K562 (cell line): ENCODE measurements around the gene PRPSAP1. TPM values are rescaled to one million over a fixed set of nuclear protein-coding genes. Genes with fewer than 3 reads are reported as not detected.

Experiments used
- BCL6 ChIP-seq: fragments of 250-450 bp; sonication (Bioruptor Pico); IDR thresholded peaks from 2 replicates; pipeline ENCODE4 v1.4.0; 2020
- BHLHE40 ChIP-seq: IDR thresholded peaks from 2 replicates; pipeline ENCODE4 v1.6.1; 2011; ENCODE audit warnings: low read length, improper control_type of control experiment
- CBX1 ChIP-seq: sonication (generic); IDR thresholded peaks from 2 replicates; pipeline ENCODE4 v1.6.1; 2016; ENCODE audit warnings: antibody characterized with exemption, low read depth, mild to moderate bottlenecking
- DMBX1 ChIP-seq: fragments of 250-450 bp; sonication (Bioruptor Pico); IDR thresholded peaks from 2 replicates; pipeline ENCODE4 v1.8.0; 2022; ENCODE audit warnings: inconsistent platforms, mild to moderate bottlenecking, moderate library complexity, borderline replicate concordance
- GABPB1 ChIP-seq: sonication (generic); formaldehyde crosslinking; IDR thresholded peaks from 2 replicates; pipeline ENCODE4 v1.8.0; 2022; ENCODE audit warnings: mild to moderate bottlenecking, missing genetic modification reagents
- GATAD2A ChIP-seq: fragments of 450-650 bp; IDR thresholded peaks from 2 replicates; pipeline ENCODE4 v1.6.1; 2017
- HDAC1 ChIP-seq, 2 experiments: fragments of 450-650 bp; IDR thresholded peaks; 2 replicates each; pipeline ENCODE4 v1.6.1; 2016 to 2017; ENCODE audit warnings: inconsistent platforms in 1 of 2, mild to moderate bottlenecking in 1 of 2, moderate library complexity in 1 of 2
- HSF4 ChIP-seq: fragments of 250-450 bp; sonication (Bioruptor Pico); IDR thresholded peaks from 2 replicates; pipeline ENCODE4 v2.1.2; 2022; ENCODE audit warnings: mild to moderate bottlenecking, moderate library complexity, borderline replicate concordance
- KDM1A ChIP-seq, 2 experiments: fragments of 450-650 bp; IDR thresholded peaks; 2 replicates each; pipeline ENCODE4 v1.6.1; 2016; ENCODE audit warnings: mild to moderate bottlenecking in 2 of 2
- MAFG ChIP-seq: fragments of 450-650 bp; conservative IDR thresholded peaks from 2 replicates; pipeline ENCODE4 v1.6.1; 2016; ENCODE audit warnings: missing genetic modification characterization, missing compliant biosample characterization
- MCM2 ChIP-seq: fragments of 450-650 bp; IDR thresholded peaks from 2 replicates; pipeline ENCODE4 v1.6.1; 2017; ENCODE audit warnings: low read depth, mild to moderate bottlenecking
- NCOA2 ChIP-seq, 2 experiments: fragments of 450-650 bp; IDR thresholded peaks; 2 replicates each; pipeline ENCODE4 v1.6.1; 2018; ENCODE audit warnings: mild to moderate bottlenecking in 2 of 2, moderate library complexity in 1 of 2; ENCODE audit not compliant: partially characterized antibody in 2 of 2
- NFE2L1 ChIP-seq: fragments of 450-650 bp; IDR thresholded peaks from 2 replicates; pipeline ENCODE4 v1.6.1; 2016; ENCODE audit warnings: missing genetic modification characterization, low read depth, mild to moderate bottlenecking, missing compliant biosample characterization, moderate library complexity, borderline replicate concordance
- NFIX ChIP-seq: fragments of 250-450 bp; sonication (Bioruptor Pico); IDR thresholded peaks from 2 replicates; pipeline ENCODE4 v1.4.0; 2020; ENCODE audit warnings: low read depth, mild to moderate bottlenecking, moderate library complexity
- NFRKB ChIP-seq: fragments of 450-650 bp; IDR thresholded peaks from 2 replicates; pipeline ENCODE4 v1.6.1; 2016; ENCODE audit warnings: low read depth
- NUFIP1 ChIP-seq: fragments of 450-650 bp; IDR thresholded peaks from 2 replicates; pipeline ENCODE4 v1.6.1; 2018; ENCODE audit not compliant: partially characterized antibody
- POLR3A ChIP-seq: IDR thresholded peaks from 2 replicates; pipeline ENCODE4 v1.6.1; 2011; ENCODE audit warnings: borderline replicate concordance, mild to moderate bottlenecking, moderate library complexity; ENCODE audit not compliant: insufficient read length, insufficient read depth; ENCODE audit errors: extremely low read depth
- ZNF644 ChIP-seq: fragments of 200-800 bp; sonication (Bioruptor generic); IDR thresholded peaks from 2 replicates; pipeline ENCODE4 v1.6.1; 2016; ENCODE audit warnings: low read depth, missing genetic modification characterization, missing compliant biosample characterization
- ZNF668 ChIP-seq: fragments of 250-450 bp; sonication (Bioruptor Pico); IDR thresholded peaks from 2 replicates; pipeline ENCODE4 v1.8.0; 2022; ENCODE audit warnings: mild to moderate bottlenecking, inconsistent platforms
- ZNF717 ChIP-seq: fragments of 250-450 bp; sonication (Bioruptor Pico); IDR thresholded peaks from 2 replicates; pipeline ENCODE4 v1.5.0; 2021
- polyA plus RNA-seq, 8 experiments: library from polyadenylated mRNA; depleted of rRNA in 4 of 8; stranded (reverse) in 5 of 8; unstranded in 3 of 8; fragments of >200 nt; fragmentation: Nextera tagmentation in 2 of 8; fragmentation: Illumina TruSeq in 1 of 8; extraction: Ambion mirVana in 2 of 8; extraction: Trizol in 1 of 8; gene quantifications; 2 replicates each; pipeline versions ENCODE4 v1.2.1 to v1.2.3, GENCODE V29; 2011 to 2014; ENCODE audit warnings: inconsistent platforms in 1 of 8, missing spikeins in 1 of 8
- total RNA-seq, 7 experiments: library from RNA; depleted of rRNA in 6 of 7; stranded (reverse); fragments of >200 nt in 6 of 7; fragmentation: Illumina TruSeq in 2 of 7; extraction: Trizol in 2 of 7; gene quantifications; 2 replicates each; pipeline versions ENCODE4 v1.2.1 to v1.2.3, GENCODE V29; 2011 to 2021; ENCODE audit warnings: low replicate concordance in 1 of 7
- TF ChIP-seq, protein P1 (sequence below), 3 experiments: fragments of 200-800 bp in 1 of 3; fragments of 250-450 bp in 1 of 3; fragments of 450-650 bp in 1 of 3; sonication (Bioruptor Pico) in 1 of 3; sonication (Bioruptor generic) in 1 of 3; formaldehyde crosslinking in 1 of 3; IDR thresholded peaks; 2 replicates each; pipeline versions ENCODE4 v1.6.1 to v1.8.0; 2016 to 2022; ENCODE audit warnings: mild to moderate bottlenecking in 2 of 3, missing genetic modification characterization in 2 of 3, missing compliant biosample characterization in 1 of 3, moderate library complexity in 1 of 3
- TF ChIP-seq, protein P2 (sequence below): fragments of 450-650 bp; IDR thresholded peaks from 2 replicates; pipeline ENCODE4 v1.6.1; 2016; ENCODE audit warnings: missing biosample characterization, missing genetic modification characterization

Gene PRPSAP1
- total and polyA plus RNA-seq, 9 of the 15 experiments (the other 6 are each of a cell fraction or from before 2014, with no cell fraction given): 21.9 to 77.1 (median 40.8) TPM

GRCh38 chr17:76264755-76265623 is 88.7 kb downstream of the PRPSAP1 start, which contains the start of gene UBALD2 (continued):
- TF ChIP-seq, protein P1, sequence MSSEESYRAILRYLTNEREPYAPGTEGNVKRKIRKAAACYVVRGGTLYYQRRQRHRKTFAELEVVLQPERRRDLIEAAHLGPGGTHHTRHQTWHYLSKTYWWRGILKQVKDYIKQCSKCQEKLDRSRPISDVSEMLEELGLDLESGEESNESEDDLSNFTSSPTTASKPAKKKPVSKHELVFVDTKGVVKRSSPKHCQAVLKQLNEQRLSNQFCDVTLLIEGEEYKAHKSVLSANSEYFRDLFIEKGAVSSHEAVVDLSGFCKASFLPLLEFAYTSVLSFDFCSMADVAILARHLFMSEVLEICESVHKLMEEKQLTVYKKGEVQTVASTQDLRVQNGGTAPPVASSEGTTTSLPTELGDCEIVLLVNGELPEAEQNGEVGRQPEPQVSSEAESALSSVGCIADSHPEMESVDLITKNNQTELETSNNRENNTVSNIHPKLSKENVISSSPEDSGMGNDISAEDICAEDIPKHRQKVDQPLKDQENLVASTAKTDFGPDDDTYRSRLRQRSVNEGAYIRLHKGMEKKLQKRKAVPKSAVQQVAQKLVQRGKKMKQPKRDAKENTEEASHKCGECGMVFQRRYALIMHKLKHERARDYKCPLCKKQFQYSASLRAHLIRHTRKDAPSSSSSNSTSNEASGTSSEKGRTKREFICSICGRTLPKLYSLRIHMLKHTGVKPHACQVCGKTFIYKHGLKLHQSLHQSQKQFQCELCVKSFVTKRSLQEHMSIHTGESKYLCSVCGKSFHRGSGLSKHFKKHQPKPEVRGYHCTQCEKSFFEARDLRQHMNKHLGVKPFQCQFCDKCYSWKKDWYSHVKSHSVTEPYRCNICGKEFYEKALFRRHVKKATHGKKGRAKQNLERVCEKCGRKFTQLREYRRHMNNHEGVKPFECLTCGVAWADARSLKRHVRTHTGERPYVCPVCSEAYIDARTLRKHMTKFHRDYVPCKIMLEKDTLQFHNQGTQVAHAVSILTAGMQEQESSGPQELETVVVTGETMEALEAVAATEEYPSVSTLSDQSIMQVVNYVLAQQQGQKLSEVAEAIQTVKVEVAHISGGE (CRISPR knock-in tag; IDR thresholded peaks at IDR 0.05): peak in 1 of 3 experiments; percentile 54; a peak in 1 of 6 replicates
- TF ChIP-seq BCL6 (CRISPR knock-in tag) (no peak), CBX1 (peak; percentile 67; the same call in 1 of the 2 replicates), GATAD2A (no peak), NFIX (CRISPR knock-in tag) (no peak), ZNF717 (CRISPR knock-in tag) (no peak), GABPB1 (CRISPR knock-in tag) (0 out of 2 replicates have a peak, but pooled peaks have one; percentile 44), NUFIP1 (no peak), MCM2 (no peak), ZNF644 (tag) (peak; percentile 81; the same call in 1 of the 2 replicates), BHLHE40 (no peak), NFRKB (0 out of 2 replicates have a peak, but pooled peaks have one; percentile 78), HSF4 (CRISPR knock-in tag) (no peak), POLR3A (no peak), MAFG (tag) (no peak), ZNF668 (no peak), HDAC1 (IDR thresholded peaks at IDR 0.05) (0 out of 4 replicates have a peak, but pooled peaks of 1 of the 2 experiments have one; percentile 27), NFE2L1 (tag) (no peak), DMBX1 (CRISPR knock-in tag) (no peak; the same call in 1 of the 2 replicates), NCOA2 (IDR thresholded peaks at IDR 0.05; ENCODE audit: partially characterized antibody in 2 of 2) (no peak), KDM1A (IDR thresholded peaks at IDR 0.05) (no peak)
- TF ChIP-seq, protein P2, sequence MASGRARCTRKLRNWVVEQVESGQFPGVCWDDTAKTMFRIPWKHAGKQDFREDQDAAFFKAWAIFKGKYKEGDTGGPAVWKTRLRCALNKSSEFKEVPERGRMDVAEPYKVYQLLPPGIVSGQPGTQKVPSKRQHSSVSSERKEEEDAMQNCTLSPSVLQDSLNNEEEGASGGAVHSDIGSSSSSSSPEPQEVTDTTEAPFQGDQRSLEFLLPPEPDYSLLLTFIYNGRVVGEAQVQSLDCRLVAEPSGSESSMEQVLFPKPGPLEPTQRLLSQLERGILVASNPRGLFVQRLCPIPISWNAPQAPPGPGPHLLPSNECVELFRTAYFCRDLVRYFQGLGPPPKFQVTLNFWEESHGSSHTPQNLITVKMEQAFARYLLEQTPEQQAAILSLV (tag): no peak
